Lower lobe of right lung (tissue), 2 donors: Measurements from ENCODE around the gene FAT4. TPM values are rescaled to one million over a fixed set of nuclear protein-coding genes. Genes with fewer than 3 reads are reported as not detected.

Experiments
- ATAC-seq, 2 donors: fragments of 200-7000 bp; cut with Tn5 transposase; one replicate each; pipeline ENCODE4 v1.9.1; 2020 to 2022; ENCODE audit warnings: mild to moderate bottlenecking in 2 of 2, moderate library complexity in 2 of 2
- DNase-seq: peaks from one replicate; pipeline ENCODE4 v3.0.0-alpha.2; 2020
- H3K27ac ChIP-seq: fragments of 200-600 bp; one replicate; pipeline ENCODE4 v1.8.0; 2022
- H3K27me3 ChIP-seq: fragments of 200-600 bp; one replicate; pipeline ENCODE4 v1.8.0; 2022; ENCODE audit warnings: low read depth
- H3K36me3 ChIP-seq: fragments of 200-600 bp; one replicate; pipeline ENCODE4 v1.8.0; 2022; ENCODE audit warnings: mild to moderate bottlenecking
- H3K4me1 ChIP-seq: fragments of 200-600 bp; one replicate; pipeline ENCODE4 v1.8.0; 2022
- H3K4me3 ChIP-seq: fragments of 200-600 bp; one replicate; pipeline ENCODE4 v1.8.0; 2022; ENCODE audit warnings: mild to moderate bottlenecking
- H3K9me3 ChIP-seq: fragments of 200-600 bp; one replicate; pipeline ENCODE4 v1.8.0; 2022
- intact Hi-C: fragments of 100-400 bp; cut with DNase I; formaldehyde crosslinking; loops from one replicate; pipeline ENCODE4 v1.11.0; 2022
- total RNA-seq: library from RNA; stranded (reverse); fragmentation: NEBNext Ultra II Directional; extraction: Animal tissue kit (Norgen Biotek cat#: 25700); gene quantifications from one replicate; pipeline ENCODE4 v1.2.1, GENCODE V29; 2021
- TF ChIP-seq, protein P1 (sequence below): fragments of 200-600 bp; IDR thresholded peaks from one replicate; pipeline ENCODE4 v1.8.0; 2022; ENCODE audit warnings: antibody characterized with exemption, mild to moderate bottlenecking
- donor health status: DM: no; HTN: yes; CAD: no; lungs with severe emphysema.

The FAT4 gene
- total RNA-seq, 1 donor from 2014 or later = 15.2 TPM

GRCh38 chr4:125303058-125303457, 11.7 kb upstream of the FAT4 start:
- Histone ChIP-seq H3K27me3 (no peaks in the 10 kb centered on the region), H3K4me3 (no peak overlapping the region), H3K27ac (no peak overlapping the region), H3K36me3 (no peaks in the 10 kb centered on the region), H3K9me3 (no peaks in the 10 kb centered on the region), H3K4me1 (no peaks in the 10 kb centered on the region)
- TF ChIP-seq, protein P1, sequence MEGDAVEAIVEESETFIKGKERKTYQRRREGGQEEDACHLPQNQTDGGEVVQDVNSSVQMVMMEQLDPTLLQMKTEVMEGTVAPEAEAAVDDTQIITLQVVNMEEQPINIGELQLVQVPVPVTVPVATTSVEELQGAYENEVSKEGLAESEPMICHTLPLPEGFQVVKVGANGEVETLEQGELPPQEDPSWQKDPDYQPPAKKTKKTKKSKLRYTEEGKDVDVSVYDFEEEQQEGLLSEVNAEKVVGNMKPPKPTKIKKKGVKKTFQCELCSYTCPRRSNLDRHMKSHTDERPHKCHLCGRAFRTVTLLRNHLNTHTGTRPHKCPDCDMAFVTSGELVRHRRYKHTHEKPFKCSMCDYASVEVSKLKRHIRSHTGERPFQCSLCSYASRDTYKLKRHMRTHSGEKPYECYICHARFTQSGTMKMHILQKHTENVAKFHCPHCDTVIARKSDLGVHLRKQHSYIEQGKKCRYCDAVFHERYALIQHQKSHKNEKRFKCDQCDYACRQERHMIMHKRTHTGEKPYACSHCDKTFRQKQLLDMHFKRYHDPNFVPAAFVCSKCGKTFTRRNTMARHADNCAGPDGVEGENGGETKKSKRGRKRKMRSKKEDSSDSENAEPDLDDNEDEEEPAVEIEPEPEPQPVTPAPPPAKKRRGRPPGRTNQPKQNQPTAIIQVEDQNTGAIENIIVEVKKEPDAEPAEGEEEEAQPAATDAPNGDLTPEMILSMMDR = no peak
- intact Hi-C loops = no loop called here
- DNase-seq (no peak), ATAC-seq (no peak)

- intact Hi-C loops = no loop called here
- Histone ChIP-seq H3K36me3 (no peaks in the 10 kb centered on the region), H3K4me3 (no peak overlapping the region), H3K4me1 (no peaks in the 10 kb centered on the region), H3K27ac (no peak overlapping the region), H3K27me3 (no peaks in the 10 kb centered on the region), H3K9me3 (no peaks in the 10 kb centered on the region)
- no peak for ATAC-seq
- TF ChIP-seq, protein P1 = no peak
- DNase-seq = no peak
These were observed 10.9 kb upstream of the FAT4 start for GRCh38 chr4:125303821-125304220.

DNA sequence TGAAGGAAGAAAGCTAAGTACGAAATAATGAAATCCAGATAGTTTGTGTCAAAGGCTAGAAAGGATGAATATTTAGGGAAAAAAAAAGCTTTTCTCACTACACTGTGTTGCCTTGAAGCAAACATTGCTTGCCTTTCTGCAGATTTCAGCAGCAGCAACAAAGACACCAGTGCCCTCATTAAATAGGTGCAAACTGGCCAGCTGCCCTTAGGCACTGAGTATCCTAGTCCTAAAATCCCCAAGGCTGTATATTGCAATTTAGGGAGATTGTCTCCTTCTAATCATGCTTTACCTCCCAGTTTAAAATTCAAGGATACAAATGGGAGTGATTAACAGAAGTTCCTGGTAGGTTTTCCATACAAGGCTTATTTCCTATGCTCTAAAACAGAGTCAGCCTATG, 8.6 kb upstream of the FAT4 start:
- H3K27me3 ChIP-seq = no peaks in the 10 kb centered on the region
- H3K4me1 ChIP-seq = no peaks in the 10 kb centered on the region
- H3K27ac ChIP-seq = no peak overlapping the region
- TF ChIP-seq, protein P1 = no peak
- intact Hi-C loops = no loop called here
- DNase-seq (no peak), ATAC-seq (no peak)
- no peak overlapping the region for H3K4me3 ChIP-seq
- H3K36me3 ChIP-seq = no peaks in the 10 kb centered on the region
- H3K9me3 ChIP-seq = no peaks in the 10 kb centered on the region

DNA sequence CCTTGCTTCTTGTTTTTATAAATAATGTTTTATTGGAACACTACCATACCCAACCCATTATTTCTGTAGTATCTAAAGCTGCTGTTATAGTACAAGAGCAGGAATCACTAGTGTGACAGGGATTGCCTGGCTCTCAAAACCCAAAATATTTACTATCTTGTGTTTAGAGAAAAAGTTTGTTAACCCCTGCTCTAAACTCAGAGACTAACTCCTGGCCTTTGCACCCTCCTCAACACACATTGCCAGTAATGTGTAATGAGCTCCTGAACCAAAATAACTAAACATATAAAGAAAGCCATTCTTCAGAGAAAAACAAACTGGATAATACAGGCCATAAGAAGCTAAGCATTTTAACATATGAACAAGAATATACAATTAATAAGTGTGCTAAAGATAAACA, 8.2 kb upstream of the FAT4 start:
- Histone ChIP-seq H3K27ac (no peak overlapping the region), H3K36me3 (no peaks in the 10 kb centered on the region), H3K9me3 (no peaks in the 10 kb centered on the region), H3K4me1 (no peaks in the 10 kb centered on the region), H3K27me3 (no peaks in the 10 kb centered on the region), H3K4me3 (no peak overlapping the region)
- intact Hi-C loops = no loop called here
- TF ChIP-seq, protein P1 = no peak
- ATAC-seq (no peak), DNase-seq (no peak)

DNA sequence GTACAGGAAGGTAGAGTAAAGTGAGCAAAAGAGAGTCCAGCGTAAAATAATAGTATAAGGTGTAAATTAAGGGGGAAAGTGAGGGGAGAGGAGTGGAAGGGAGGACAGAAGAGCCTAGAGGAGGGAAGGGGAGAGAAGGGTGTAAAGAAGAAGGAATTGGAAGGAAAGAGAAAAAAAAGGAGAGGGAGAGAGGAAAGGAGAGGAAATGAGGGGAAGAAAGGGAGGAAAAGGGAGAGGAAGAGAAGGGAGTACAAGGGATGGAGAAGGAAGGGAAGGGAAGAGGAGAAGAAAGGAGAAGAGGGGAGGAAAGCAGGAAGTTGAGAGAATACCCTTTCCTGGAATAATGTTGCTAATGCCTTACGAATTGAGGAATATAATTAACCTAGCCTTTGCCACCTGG, 3.3 kb upstream of the FAT4 start:
- ATAC-seq = no peak
- H3K27ac ChIP-seq = no peak overlapping the region
- H3K4me3 ChIP-seq = no peak overlapping the region
- peaks cover 20% of the 10 kb centered on the region for H3K4me1 ChIP-seq
- TF ChIP-seq, protein P1 = no peak
- no peak for DNase-seq
- no peaks in the 10 kb centered on the region for H3K27me3 ChIP-seq
- H3K9me3 ChIP-seq = no peaks in the 10 kb centered on the region
- intact Hi-C loops = loop anchor here (10.0 kb wide), 1 partner anchor 433 kb away; no protein-coding TSS in a partner anchor
- H3K36me3 ChIP-seq = no peaks in the 10 kb centered on the region

- intact Hi-C loops = loop anchor here (10.0 kb wide), 1 partner anchor 431 kb away; no protein-coding TSS in a partner anchor
- Histone ChIP-seq H3K4me1 (peaks cover 39% of the 10 kb centered on the region), H3K36me3 (no peaks in the 10 kb centered on the region), H3K27me3 (no peaks in the 10 kb centered on the region), H3K4me3 (peak overlapping the region; percentile 1), H3K9me3 (no peaks in the 10 kb centered on the region), H3K27ac (no peak overlapping the region)
- TF ChIP-seq, protein P1 = peak; percentile 75
- peak; percentile 40 for ATAC-seq
- no peak for DNase-seq
These were observed 1.3 kb upstream of the FAT4 start for GRCh38 chr4:125313497-125313896.
